EL (cell line): Measurements from ENCODE around the gene SV2B.

ENCODE experiments used
- DNase-seq: peaks from one replicate; pipeline ENCODE4 v3.0.0-alpha.2; 2016

SV2B gene

GRCh38 chr15:91193378-91193720 is 93.3 kb downstream of the SV2B start:
- no peak for DNase-seq

- DNase-seq: no peak
These were observed 96.1 kb downstream of the SV2B start for GRCh38 chr15:91196127-91196526.

GRCh38 chr15:91196768-91197167 is 96.7 kb downstream of the SV2B start:
- DNase-seq: no peak

- DNase-seq: no peak
These were observed 99.5 kb downstream of the SV2B start for GRCh38 chr15:91199511-91199910.

- DNase-seq: no peak
These were observed 100.2 kb downstream of the SV2B start for GRCh38 chr15:91200101-91200754.

- DNase-seq: no peak
These were observed 102.5 kb downstream of the SV2B start for GRCh38 chr15:91202510-91203102.

GRCh38 chr15:91203619-91204203 is 103.7 kb downstream of the SV2B start:
- no peak for DNase-seq

GRCh38 chr15:91208371-91208770 is 108.3 kb downstream of the SV2B start:
- no peak for DNase-seq

- DNase-seq: no peak
These were observed 109.3 kb downstream of the SV2B start for GRCh38 chr15:91209318-91209717.

GRCh38 chr15:91209726-91210125 is 109.7 kb downstream of the SV2B start:
- DNase-seq: no peak

- no peak for DNase-seq
These were observed 114.9 kb downstream of the SV2B start for GRCh38 chr15:91214675-91215590.

- DNase-seq: no peak
These were observed 115.9 kb downstream of the SV2B start for GRCh38 chr15:91216000-91216399.

GRCh38 chr15:91219206-91219605 is 119.1 kb downstream of the SV2B start:
- no peak for DNase-seq

- no peak for DNase-seq
These were observed 122.0 kb downstream of the SV2B start for GRCh38 chr15:91222052-91222451.

GRCh38 chr15:91223863-91224262 is 123.8 kb downstream of the SV2B start:
- DNase-seq: no peak

- peak; percentile 36 for DNase-seq
These were observed 124.8 kb downstream of the SV2B start for GRCh38 chr15:91224755-91225380.

- no peak for DNase-seq
These were observed 125.7 kb downstream of the SV2B start for GRCh38 chr15:91225741-91226140.

- no peak for DNase-seq
These were observed 127.1 kb downstream of the SV2B start for GRCh38 chr15:91227117-91227516.

- DNase-seq: no peak
These were observed 127.7 kb downstream of the SV2B start for GRCh38 chr15:91227766-91228165.

- no peak for DNase-seq
These were observed 128.3 kb downstream of the SV2B start for GRCh38 chr15:91228383-91228782.

GRCh38 chr15:91228890-91229289 is 128.8 kb downstream of the SV2B start:
- DNase-seq: no peak

- DNase-seq: no peak
These were observed 131.6 kb downstream of the SV2B start for GRCh38 chr15:91231703-91232102.

GRCh38 chr15:91234759-91235158 is 134.7 kb downstream of the SV2B start:
- no peak for DNase-seq
